Measurements from ENCODE around the gene C10orf71.

GRCh38 chr10:49257154-49257553 is 41.8 kb upstream of the C10orf71 start:
- TF ChIP-seq POLR2A (IDR thresholded peaks at IDR 0.05) (no peak), CTCF (IDR thresholded peaks at IDR 0.05) (no peak)

Data from heart left ventricle (tissue), 13 donors.